Neuron (in vitro differentiated cells): ENCODE data around the gene C11orf91.

ENCODE experiments used
- H2AFZ ChIP-seq: one replicate; pipeline ENCODE4 v1.6.1; 2013; ENCODE audit warnings: low read depth, mild to moderate bottlenecking, inconsistent platforms, low read length, moderate library complexity
- H3K27me3 ChIP-seq: one replicate; pipeline ENCODE4 v1.6.1; 2013; ENCODE audit warnings: low read length; ENCODE audit not compliant: insufficient read depth
- H3K36me3 ChIP-seq: one replicate; pipeline ENCODE4 v1.6.1; 2013; ENCODE audit warnings: low read length; ENCODE audit not compliant: insufficient read depth
- H3K4me1 ChIP-seq: one replicate; pipeline ENCODE4 v1.6.1; 2013; ENCODE audit warnings: low read length; ENCODE audit not compliant: insufficient read depth
- H3K4me3 ChIP-seq: 2 replicates; pipeline ENCODE4 v1.5.1; 2013; ENCODE audit warnings: mild to moderate bottlenecking, low read length, moderate library complexity
- H3K9me3 ChIP-seq: one replicate; pipeline ENCODE4 v1.6.1; 2013; ENCODE audit warnings: low read length

The C11orf91 gene, protein sequence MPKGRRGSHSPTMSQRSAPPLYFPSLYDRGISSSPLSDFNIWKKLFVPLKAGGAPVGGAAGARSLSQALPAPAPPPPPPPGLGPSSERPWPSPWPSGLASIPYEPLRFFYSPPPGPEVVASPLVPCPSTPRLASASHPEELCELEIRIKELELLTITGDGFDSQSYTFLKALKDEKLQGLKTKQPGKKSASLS

GRCh38 chr11:33700502-33701271, at the start of gene C11orf91:
TSS of gene C11orf91 (minus strand) at chr11:33700826. CDS start at chr11:33700740, 86 bp downstream.
- peak within 1 kb of the TSS; percentile 83 for H2AFZ ChIP-seq
- H3K4me1 ChIP-seq = peaks cover 12% of the 10 kb centered on the region
- no peaks in the 10 kb centered on the region for H3K27me3 ChIP-seq
- no peaks in the 10 kb centered on the region for H3K9me3 ChIP-seq
- no peaks in the 10 kb centered on the region for H3K36me3 ChIP-seq
- peak within 1 kb of the TSS; percentile 49 for H3K4me3 ChIP-seq

DNA sequence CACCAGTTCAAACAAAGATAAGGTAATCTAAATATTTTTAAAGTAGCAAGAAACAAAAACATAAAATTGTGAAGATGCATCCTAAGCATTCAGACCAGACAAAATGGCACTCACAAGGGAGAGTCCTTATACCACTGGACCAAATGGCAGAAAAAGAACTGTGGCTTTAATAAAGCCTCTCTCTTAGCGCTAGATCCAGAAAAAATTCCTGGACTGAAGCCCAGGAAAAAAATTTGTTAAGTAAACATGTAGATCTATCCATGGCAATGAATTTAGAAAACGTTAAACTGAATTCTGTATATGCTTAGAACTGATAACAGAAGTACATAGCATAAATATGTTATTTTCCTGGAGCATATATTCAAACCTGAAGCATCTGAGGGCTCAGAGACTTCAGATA, 47.4 kb upstream of the C11orf91 start:
- Histone ChIP-seq H3K4me3 (no peak overlapping the region), H2AFZ (no peak overlapping the region), H3K9me3 (no peaks in the 10 kb centered on the region), H3K36me3 (peaks cover 36% of the 10 kb centered on the region), H3K4me1 (no peaks in the 10 kb centered on the region), H3K27me3 (no peaks in the 10 kb centered on the region)

DNA sequence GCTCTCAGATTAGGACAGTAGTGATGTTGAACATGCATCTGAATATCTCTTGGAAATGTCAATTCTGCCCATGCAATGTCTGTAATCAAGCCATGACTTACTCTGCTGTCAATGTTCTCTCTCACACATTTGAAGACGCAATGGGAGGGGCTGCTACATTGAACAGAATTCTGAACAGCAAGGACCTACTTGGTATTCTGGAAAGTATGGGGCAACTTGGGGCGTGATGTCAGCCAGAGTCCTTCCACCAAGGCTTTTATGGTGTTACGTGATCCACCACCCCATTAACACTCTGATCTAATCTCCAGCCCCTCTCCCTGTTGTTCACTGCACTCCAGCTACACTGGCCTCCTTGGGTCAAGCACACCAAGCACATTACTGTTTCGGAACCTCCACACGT, 42.7 kb upstream of the C11orf91 start:
- no peaks in the 10 kb centered on the region for H3K27me3 ChIP-seq
- no peak overlapping the region for H2AFZ ChIP-seq
- H3K9me3 ChIP-seq = no peaks in the 10 kb centered on the region
- H3K4me1 ChIP-seq = no peaks in the 10 kb centered on the region
- peaks cover 18% of the 10 kb centered on the region for H3K36me3 ChIP-seq
- H3K4me3 ChIP-seq = no peak overlapping the region

DNA sequence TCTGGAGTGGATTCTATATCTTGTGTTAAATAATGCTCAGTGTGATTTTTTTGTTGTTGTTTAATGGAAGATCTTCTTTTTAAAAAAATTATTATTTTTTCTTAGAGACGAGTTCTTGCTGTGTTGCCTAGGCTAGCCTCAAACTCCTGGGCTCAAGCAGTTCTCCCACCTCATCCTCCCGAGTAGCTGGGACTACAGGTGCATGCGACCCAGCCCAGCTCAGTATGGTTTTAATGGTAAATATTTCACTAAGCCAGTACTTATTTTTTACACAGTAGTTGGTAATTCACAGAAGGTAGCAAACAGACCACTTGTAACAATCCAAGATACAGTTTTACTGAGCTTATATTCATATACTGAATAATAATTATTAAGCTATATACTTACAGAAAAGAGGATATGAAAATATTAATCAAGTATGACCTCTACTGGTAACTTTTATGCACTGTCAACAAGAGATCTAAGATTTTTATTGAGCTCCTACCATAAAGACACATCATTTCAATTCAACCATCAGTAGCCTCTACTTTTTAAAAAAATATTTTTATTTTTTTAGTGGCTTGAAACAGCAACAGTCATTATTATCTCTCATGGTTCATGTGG, 41.7 kb upstream of the C11orf91 start:
- no peak overlapping the region for H3K4me3 ChIP-seq
- no peaks in the 10 kb centered on the region for H3K9me3 ChIP-seq
- H3K27me3 ChIP-seq = no peaks in the 10 kb centered on the region

DNA sequence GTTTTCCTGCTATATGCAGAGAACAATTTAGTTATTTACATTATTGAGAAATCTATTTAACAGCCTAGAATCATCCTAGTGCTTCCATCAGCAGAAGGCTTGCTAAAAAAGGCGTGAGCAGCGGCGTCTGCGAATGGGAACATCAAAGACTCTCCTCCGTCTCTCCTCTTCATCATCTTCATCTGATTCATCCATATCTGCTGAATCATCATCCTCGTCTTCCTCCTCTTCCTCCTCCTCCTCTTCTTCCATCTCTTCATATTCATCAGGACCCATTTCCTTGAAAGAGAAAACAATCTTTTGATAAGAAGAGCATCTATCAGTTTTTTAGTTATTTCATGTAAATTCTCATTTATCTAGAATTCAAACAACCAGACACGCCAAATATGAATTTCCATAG, 41.2 kb upstream of the C11orf91 start:
- Histone ChIP-seq H3K27me3 (no peaks in the 10 kb centered on the region), H3K4me3 (no peak overlapping the region), H3K36me3 (peaks cover 10% of the 10 kb centered on the region), H2AFZ (no peak overlapping the region), H3K4me1 (peaks cover 3% of the 10 kb centered on the region), H3K9me3 (no peaks in the 10 kb centered on the region)

More for the DNA sequence above, 41.7 kb upstream of the C11orf91 start:
- Histone ChIP-seq H2AFZ (no peak overlapping the region), H3K36me3 (peaks cover 15% of the 10 kb centered on the region), H3K4me1 (no peaks in the 10 kb centered on the region)

DNA sequence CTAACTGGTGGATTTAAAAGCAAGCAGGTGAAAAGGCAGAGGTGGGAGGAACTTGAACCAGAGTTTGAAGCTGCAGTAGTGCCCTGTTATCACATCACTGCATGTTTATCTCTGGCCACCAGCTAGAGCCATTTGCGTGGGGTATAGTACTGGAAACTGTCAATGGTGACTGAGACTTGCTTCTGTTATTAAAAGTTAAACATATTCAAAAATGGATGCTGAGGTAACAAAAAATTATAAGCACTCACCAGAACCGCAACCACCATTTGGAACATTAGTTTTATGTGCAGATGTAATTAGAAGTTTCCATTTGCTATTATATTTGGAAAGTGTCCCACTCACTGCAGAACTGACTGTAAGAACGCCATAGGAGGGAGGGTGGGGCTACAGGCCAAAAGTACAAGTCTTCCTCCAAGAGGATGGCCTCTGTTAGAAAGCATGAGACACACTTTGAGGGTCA, 36.8 kb upstream of the C11orf91 start:
- Histone ChIP-seq H3K36me3 (peaks cover 5% of the 10 kb centered on the region), H3K9me3 (no peaks in the 10 kb centered on the region), H3K4me1 (peaks cover 10% of the 10 kb centered on the region), H2AFZ (no peak overlapping the region), H3K27me3 (no peaks in the 10 kb centered on the region), H3K4me3 (no peak overlapping the region)

GRCh38 chr11:33736148-33736812, 35.7 kb upstream of the C11orf91 start, which contains the start of gene CD59:
TSS of gene CD59 (minus strand) at chr11:33736423. CDS start at chr11:33722445, 13,978 bp downstream.
- peak within 1 kb of the TSS; percentile 64 for H2AFZ ChIP-seq
- peak within 1 kb of the TSS; percentile 93 for H3K4me3 ChIP-seq

DNA sequence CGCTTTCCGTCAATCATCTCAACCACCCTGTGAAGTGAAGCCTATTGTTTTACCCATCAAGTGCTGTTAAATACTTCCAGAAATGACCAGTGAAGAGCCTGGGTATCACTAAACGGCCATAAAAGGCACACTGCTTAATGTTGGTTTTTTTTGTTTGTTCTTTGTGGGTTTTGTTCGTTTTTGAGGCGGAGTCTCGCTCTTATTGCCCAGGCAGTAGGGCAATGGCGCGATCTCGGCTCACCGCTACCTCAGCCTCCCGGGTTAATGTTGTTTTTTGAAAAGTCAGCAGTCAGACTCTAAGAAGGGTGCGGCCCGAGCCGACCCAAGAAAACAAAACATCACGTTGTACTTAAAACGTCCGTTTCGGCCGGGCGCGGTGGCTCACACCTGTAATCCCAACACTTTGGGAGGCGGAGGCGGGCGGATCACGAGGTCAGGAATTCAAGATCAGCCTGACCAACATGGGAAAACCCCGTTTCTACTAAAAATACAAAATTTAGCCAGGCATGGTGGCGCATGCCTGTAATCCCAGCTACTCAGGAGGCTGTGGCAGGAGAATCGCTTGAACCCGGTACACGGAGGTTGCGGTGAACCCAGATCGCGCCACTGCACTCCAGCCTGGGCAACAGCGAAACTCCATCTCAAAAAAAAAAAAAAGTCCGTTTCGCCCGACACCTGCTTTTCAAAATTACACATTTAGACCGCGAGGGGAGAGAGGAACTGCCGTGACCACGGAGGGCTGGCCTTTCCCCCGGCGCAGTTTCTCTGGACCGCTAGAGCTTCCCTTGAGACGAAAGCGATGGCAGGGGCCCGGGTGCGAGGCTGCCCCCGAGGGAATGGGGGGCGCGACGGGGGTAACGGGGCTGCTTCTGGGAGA, 34.9 kb upstream of the C11orf91 start:
- H3K27me3 ChIP-seq = no peaks in the 10 kb centered on the region
- peak overlapping the region; percentile 64 for H2AFZ ChIP-seq
- peaks cover 10% of the 10 kb centered on the region for H3K4me1 ChIP-seq
- H3K9me3 ChIP-seq = no peaks in the 10 kb centered on the region
- H3K4me3 ChIP-seq = peak overlapping the region; percentile 93
- peaks cover 9% of the 10 kb centered on the region for H3K36me3 ChIP-seq

More at GRCh38 chr11:33736148-33736812, 35.7 kb upstream of the C11orf91 start, which contains the start of gene CD59:
- Histone ChIP-seq H3K9me3 (no peaks in the 10 kb centered on the region), H3K36me3 (peaks cover 9% of the 10 kb centered on the region), H3K4me1 (peaks cover 10% of the 10 kb centered on the region), H3K27me3 (no peaks in the 10 kb centered on the region)

DNA sequence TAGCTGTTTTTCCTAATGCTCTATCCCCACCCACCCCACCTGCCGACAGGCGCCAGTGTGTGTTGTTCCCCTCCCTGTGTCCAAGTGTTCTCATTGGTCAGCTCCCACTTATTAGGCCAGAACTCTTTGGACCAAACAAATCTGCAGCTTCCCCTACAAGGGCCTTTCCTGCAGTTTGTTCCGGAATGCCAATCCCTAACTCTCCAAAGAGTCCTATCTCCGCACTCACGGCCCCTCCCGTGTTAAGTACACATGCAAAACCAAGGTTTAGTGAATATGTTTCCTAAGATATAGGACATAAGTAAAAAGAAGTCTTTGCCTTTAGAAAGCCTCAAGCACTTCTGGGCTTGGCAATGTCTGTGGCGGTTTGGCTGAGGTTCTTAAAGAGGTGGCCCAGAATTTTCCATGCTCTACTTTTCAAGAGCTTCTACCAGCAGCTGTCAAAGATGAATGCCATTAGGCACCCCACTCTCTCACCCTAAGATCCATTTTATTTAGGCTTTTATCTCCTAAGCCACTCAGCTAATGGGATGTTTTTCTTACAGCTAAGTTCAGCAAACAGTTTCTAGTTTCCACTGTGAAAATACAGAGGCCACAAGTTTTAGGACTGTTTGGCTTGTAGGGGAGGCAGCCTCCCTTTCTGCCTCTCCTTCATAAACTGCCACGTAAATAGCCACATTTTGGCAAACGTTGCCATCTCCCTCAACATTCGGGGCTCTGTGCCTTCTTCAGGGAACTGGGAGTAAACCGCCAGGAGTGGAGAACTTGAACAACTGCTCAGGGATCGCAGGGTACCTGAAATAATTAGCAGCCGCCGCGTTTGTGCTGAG, 34.0 kb upstream of the C11orf91 start:
- Histone ChIP-seq H3K27me3 (no peaks in the 10 kb centered on the region), H3K36me3 (peaks cover 13% of the 10 kb centered on the region), H3K4me1 (peaks cover 10% of the 10 kb centered on the region), H2AFZ (peak overlapping the region; percentile 64), H3K9me3 (no peaks in the 10 kb centered on the region), H3K4me3 (peak overlapping the region; percentile 93)

- H3K27me3 ChIP-seq = no peaks in the 10 kb centered on the region
- H3K36me3 ChIP-seq = peaks cover 13% of the 10 kb centered on the region
- no peak overlapping the region for H3K4me3 ChIP-seq
- H3K9me3 ChIP-seq = no peaks in the 10 kb centered on the region
- H3K4me1 ChIP-seq = peaks cover 10% of the 10 kb centered on the region
- no peak overlapping the region for H2AFZ ChIP-seq
Measured at GRCh38 chr11:33733980-33734379, 33.4 kb upstream of the C11orf91 start.

GRCh38 chr11:33731723-33732531, 31.3 kb upstream of the C11orf91 start:
- Histone ChIP-seq H3K9me3 (no peaks in the 10 kb centered on the region), H3K36me3 (peaks cover 13% of the 10 kb centered on the region), H3K27me3 (no peaks in the 10 kb centered on the region), H3K4me1 (peaks cover 9% of the 10 kb centered on the region), H2AFZ (no peak overlapping the region), H3K4me3 (no peak overlapping the region)
